Upper lobe of left lung (tissue), 6 donors: ENCODE results near the gene CGREF1. TPM values are rescaled to one million over a fixed set of nuclear protein-coding genes. Genes with fewer than 3 reads are reported as not detected.
"Not testable (repeated sequence)": the region's sequence is repeated elsewhere in the genome, so short reads cannot be mapped to it uniquely, and the experiment has no call there.

ENCODE experiments used
- ATAC-seq, 2 donors: fragments of 200-7000 bp; cut with Tn5 transposase; one replicate each; pipeline ENCODE4 v1.9.1; 2022; ENCODE audit warnings: mild to moderate bottlenecking in 2 of 2, moderate library complexity in 2 of 2; ENCODE audit not compliant: low FRiP score in 2 of 2
- DNase-seq, 2 donors: peaks; one replicate each; pipeline ENCODE4 v3.0.0-alpha.2; 2019 to 2020
- H3K27ac ChIP-seq, 4 donors: fragments of 200-600 bp; sonication (generic); one replicate each; pipeline ENCODE4 v1.5.1; 2016 to 2019
- H3K27me3 ChIP-seq, 4 donors: fragments of 200-600 bp; sonication (generic); one replicate each; pipeline ENCODE4 v1.5.1; 2017 to 2019
- H3K36me3 ChIP-seq, 4 donors: fragments of 200-600 bp; sonication (generic); one replicate each; pipeline ENCODE4 v1.5.1; 2016 to 2019
- H3K4me1 ChIP-seq, 4 donors: fragments of 200-600 bp; sonication (generic); one replicate each; pipeline ENCODE4 v1.5.1; 2018 to 2019
- H3K4me3 ChIP-seq, 4 donors: fragments of 200-600 bp; sonication (generic); one replicate each; pipeline ENCODE4 v1.5.1; 2017 to 2019; ENCODE audit warnings: mild to moderate bottlenecking in 2 of 4, moderate library complexity in 1 of 4
- H3K9me3 ChIP-seq, 4 donors: fragments of 200-600 bp; sonication (generic); one replicate each; pipeline ENCODE4 v1.5.1; 2018 to 2019
- EP300 ChIP-seq, 4 donors: sonication (generic); formaldehyde crosslinking; IDR thresholded peaks; one replicate each; pipeline ENCODE4 v1.5.1; 2017; ENCODE audit warnings: antibody characterized with exemption in 4 of 4, control low read depth in 2 of 4
- POLR2A ChIP-seq, 4 donors: fragments of 450-650 bp; IDR thresholded peaks; one replicate each; pipeline ENCODE4 v1.5.1; 2016 to 2017; ENCODE audit warnings: antibody characterized with exemption in 4 of 4, mild to moderate bottlenecking in 2 of 4
- POLR2AphosphoS5 ChIP-seq, 2 donors: sonication (generic); formaldehyde crosslinking; IDR thresholded peaks; one replicate each; pipeline ENCODE4 v1.5.1; 2017; ENCODE audit warnings: antibody characterized with exemption in 2 of 2
- WGBS, 2 donors: methylation state at CpG; one replicate each; pipeline ENCODE4 v1.1.5; 2017 to 2018; 5-methylcytosine and 5-hydroxymethylcytosine counted together
- total RNA-seq, 6 donors: library from RNA; depleted of rRNA in 4 of 6; stranded (reverse); fragments of >200 nt in 4 of 6; gene quantifications; one replicate each; pipeline versions ENCODE4 v1.1.0 to v1.2.1, GENCODE V29; 2016 to 2021
- TF ChIP-seq, protein P1 (sequence below), 6 experiments: fragments of 450-650 bp in 4 of 6; fragments of 200-600 bp in 2 of 6; sonication (generic) in 2 of 6; IDR thresholded peaks; one replicate each; pipeline ENCODE4 v1.5.1; 2016 to 2019; ENCODE audit warnings: antibody characterized with exemption in 6 of 6
- donor health status: DM: no; HTN: no; CAD: no; lungs with moderate emphysema.
- donor health status: DM: no; HTN: yes; CAD: no; lungs with severe emphysema.

CGREF1 gene
- total RNA-seq, 6 donors from 2014 or later, result 0.79 to 1.2 (median 1.0) TPM; not detected in 3

DNA sequence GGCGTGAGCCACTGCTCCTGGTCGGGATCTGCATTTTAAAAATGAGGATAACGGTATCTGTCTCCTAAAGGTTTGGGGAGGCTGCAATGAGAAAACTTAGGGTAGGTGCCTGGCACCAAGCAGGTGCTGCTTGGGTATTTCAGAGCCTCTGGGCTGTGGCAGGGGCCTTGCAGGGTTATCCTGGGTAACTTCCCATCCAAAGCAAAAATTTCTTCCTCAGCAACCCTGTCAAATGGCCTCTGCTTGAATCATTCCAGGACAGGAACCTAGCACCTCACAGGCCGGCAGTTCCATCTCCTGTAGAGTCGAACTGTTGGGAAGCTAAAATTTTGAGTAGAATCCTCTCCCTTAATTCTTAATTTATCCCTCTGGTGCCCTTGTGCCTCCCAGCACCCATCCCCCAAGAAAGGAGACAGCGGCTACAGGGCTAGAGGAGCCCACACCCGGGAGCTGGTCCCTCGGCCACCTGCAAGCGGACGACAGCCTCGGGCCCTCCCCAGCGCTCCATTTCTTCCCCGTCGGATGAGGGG lies 868 bp downstream of the CGREF1 start:
- Histone ChIP-seq H3K36me3 (no peaks in the 10 kb centered on the region), H3K4me1 (peaks cover 12 to 19% (median 14%) of the 10 kb centered on the region in 4 donors), H3K4me3 (peak overlapping the region in 2 of 4 donors; percentile 34 to 44), H3K27ac (no peak overlapping the region), H3K9me3 (no peaks in the 10 kb centered on the region), H3K27me3 (peaks cover 0 to 16% (median 9%) of the 10 kb centered on the region in 4 donors)
- WGBS, 2 donors, result 26 to 31% methylated on average over 9 to 13 of the region's 14 CpGs
- DNase-seq (no peak), ATAC-seq (no peak)
- TF ChIP-seq POLR2A (IDR thresholded peaks at IDR 0.05) (no peak), EP300 (IDR thresholded peaks at IDR 0.05) (no peak), POLR2AphosphoS5 (IDR thresholded peaks at IDR 0.05) (no peak)
- TF ChIP-seq, protein P1, sequence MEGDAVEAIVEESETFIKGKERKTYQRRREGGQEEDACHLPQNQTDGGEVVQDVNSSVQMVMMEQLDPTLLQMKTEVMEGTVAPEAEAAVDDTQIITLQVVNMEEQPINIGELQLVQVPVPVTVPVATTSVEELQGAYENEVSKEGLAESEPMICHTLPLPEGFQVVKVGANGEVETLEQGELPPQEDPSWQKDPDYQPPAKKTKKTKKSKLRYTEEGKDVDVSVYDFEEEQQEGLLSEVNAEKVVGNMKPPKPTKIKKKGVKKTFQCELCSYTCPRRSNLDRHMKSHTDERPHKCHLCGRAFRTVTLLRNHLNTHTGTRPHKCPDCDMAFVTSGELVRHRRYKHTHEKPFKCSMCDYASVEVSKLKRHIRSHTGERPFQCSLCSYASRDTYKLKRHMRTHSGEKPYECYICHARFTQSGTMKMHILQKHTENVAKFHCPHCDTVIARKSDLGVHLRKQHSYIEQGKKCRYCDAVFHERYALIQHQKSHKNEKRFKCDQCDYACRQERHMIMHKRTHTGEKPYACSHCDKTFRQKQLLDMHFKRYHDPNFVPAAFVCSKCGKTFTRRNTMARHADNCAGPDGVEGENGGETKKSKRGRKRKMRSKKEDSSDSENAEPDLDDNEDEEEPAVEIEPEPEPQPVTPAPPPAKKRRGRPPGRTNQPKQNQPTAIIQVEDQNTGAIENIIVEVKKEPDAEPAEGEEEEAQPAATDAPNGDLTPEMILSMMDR (IDR thresholded peaks at IDR 0.05), result no peak

DNA sequence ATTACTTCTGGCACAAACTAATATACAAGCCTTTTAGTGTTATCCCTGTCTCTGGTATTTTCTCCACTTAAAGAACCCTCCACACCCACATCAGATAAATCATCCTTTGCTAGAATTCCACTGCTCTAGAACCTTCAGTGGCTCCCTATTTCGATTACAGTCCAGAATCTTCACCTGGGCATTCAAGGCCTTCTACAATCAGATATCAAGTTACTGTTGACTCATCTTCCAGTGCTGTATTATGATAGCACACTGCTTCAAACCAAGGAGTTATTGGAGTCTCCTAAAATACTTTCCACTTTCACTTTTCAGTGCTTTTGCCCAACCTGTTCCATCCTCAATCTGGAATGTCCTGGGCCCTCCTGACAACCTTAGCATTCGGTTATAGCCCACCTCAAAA lies 3.4 kb downstream of the CGREF1 start:
- H3K27me3 ChIP-seq, result peaks cover 0 to 16% (median 9%) of the 10 kb centered on the region in 4 donors
- H3K9me3 ChIP-seq, result no peaks in the 10 kb centered on the region
- no peak for TF ChIP-seq EP300 (IDR thresholded peaks at IDR 0.05)
- TF ChIP-seq POLR2AphosphoS5 (IDR thresholded peaks at IDR 0.05), result no peak
- TF ChIP-seq, protein P1 (IDR thresholded peaks at IDR 0.05), result no peak
- TF ChIP-seq POLR2A (IDR thresholded peaks at IDR 0.05), result no peak
- no peak overlapping the region for H3K27ac ChIP-seq
- WGBS, 2 donors, result 57 to 71% methylated on average over 2 of the region's 2 CpGs
- peaks cover 8 to 14% (median 11%) of the 10 kb centered on the region in 4 donors for H3K4me1 ChIP-seq
- ATAC-seq, result no peak
- DNase-seq, result no peak
- no peaks in the 10 kb centered on the region for H3K36me3 ChIP-seq
- H3K4me3 ChIP-seq, result no peak overlapping the region

DNA sequence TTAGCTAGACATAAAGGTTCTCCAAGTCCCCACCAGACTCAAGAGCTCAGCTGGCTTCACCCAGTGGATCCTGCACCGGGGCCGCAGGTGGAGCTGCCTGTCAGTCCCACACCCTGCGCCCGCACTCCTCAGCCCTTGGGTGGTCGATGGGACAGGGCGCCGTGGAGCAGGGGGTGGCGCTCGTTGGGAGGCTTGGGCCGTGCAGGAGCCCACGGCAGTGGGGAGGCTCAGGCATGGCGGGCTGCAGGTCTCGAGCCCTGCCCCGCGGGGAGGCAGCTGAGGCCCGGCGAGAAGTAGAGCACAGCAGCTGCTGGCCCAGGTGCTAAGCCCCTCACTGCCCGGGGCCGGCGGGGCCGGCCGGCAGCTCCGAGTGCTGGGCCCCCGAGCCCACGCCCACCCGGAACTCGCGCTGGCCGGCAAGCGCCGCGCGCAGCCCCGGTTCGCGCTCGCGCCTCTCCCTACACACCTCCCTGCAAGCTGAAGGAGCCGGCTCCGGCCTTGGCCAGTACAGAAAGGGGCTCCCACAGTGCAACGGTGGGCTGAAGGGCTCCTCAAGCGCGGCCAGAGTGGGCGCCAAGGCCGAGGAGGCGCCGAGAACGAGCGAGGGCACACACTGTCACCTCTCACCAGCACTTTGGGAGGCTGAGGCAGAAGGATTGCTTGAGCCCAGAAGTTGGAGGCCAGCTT lies 7.4 kb downstream of the CGREF1 start:
- peak in 1 of 2 donors; percentile 73 for DNase-seq
- not testable (repeated sequence) for H3K4me3 ChIP-seq, ATAC-seq, H3K27ac ChIP-seq, H3K27me3 ChIP-seq, H3K36me3 ChIP-seq, H3K9me3 ChIP-seq, H3K4me1 ChIP-seq
- WGBS, 2 donors, result 92 to 96% methylated on average over 29 to 45 of the region's 49 CpGs

DNA sequence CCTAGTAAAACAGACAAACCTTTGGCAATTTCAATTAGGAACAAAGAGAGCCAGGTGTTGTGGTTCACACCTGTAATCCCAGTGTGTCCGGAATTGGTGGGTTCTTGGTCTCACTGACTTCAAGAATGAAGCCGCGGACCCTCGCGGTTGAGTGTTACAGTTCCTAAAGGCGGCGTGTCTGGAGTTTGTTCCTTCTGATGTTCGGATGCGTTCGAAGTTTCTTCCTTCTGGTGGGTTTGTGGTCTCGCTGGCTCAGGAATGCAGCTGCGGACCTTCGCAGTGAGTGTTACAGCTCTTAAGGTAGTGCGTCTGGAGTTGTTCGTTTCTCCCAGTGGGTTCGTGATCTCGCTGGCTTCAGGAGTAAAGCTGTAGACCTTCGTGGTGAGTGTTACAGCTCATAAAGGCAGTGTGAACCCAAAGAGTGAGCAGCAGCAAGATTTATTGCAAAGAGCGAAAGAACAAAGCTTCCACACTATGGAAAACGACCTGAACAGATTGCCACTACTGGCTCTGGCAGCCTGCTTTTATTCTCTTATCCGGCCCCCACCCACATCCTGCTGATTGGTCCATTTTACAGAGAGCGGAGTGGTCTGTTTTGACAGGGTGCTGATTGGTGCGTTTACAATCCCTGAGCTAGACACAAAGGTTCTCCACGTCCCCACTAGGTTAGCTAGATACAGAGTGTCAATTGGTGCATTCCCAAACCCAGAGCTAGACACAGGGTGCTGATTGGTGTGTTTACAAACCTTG lies 8.2 kb downstream of the CGREF1 start:
- not testable (repeated sequence) for ATAC-seq, H3K27ac ChIP-seq, H3K27me3 ChIP-seq, H3K4me1 ChIP-seq, H3K4me3 ChIP-seq, H3K36me3 ChIP-seq, H3K9me3 ChIP-seq, DNase-seq
- 84% methylated on average over 24 of the region's 24 CpGs for WGBS, 2 donors

DNA sequence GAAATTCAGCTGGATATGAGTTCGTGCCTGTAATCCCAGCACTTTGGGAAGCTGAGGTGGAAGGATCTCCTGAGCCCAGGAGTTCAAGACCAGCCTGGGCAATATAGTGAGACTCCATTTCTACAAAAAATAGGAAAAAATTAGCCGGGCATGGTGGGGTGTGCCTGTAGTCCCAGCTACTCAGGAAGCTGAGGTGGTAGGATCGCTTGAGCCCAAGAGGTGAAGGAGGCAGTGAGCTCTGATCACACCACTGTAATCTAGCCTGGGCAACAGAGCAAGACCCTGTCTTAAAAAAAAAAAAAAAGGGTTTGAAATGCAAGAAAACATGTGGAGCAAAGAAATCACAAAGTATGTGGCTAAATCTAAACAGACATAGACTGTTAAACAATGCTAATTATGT lies 9.8 kb downstream of the CGREF1 start:
- no peak overlapping the region for H3K27ac ChIP-seq
- DNase-seq (no peak), ATAC-seq (no peak)

More for the DNA sequence above, 9.8 kb downstream of the CGREF1 start:
- H3K27me3 ChIP-seq, result no peaks in the 10 kb centered on the region
- H3K4me1 ChIP-seq, result no peaks in the 10 kb centered on the region
- no peak overlapping the region for H3K4me3 ChIP-seq
- no peaks in the 10 kb centered on the region for H3K36me3 ChIP-seq
- WGBS, 2 donors, result 85 to 89% methylated on average over 3 of the region's 3 CpGs
- H3K9me3 ChIP-seq, result no peaks in the 10 kb centered on the region
- TF ChIP-seq POLR2AphosphoS5 (IDR thresholded peaks at IDR 0.05) (no peak), POLR2A (IDR thresholded peaks at IDR 0.05) (no peak), EP300 (IDR thresholded peaks at IDR 0.05) (no peak)
- TF ChIP-seq, protein P1 (IDR thresholded peaks at IDR 0.05), result no peak
